ENCODE data around the gene PBX3. TPM values are rescaled to one million over a fixed set of nuclear protein-coding genes. Genes with fewer than 3 reads are reported as not detected.
A peak's percentile ranks its signal among the peaks of the same experiment; 100 is the strongest.

PBX3 gene
- 61.6 TPM for polyA plus RNA-seq (2013, experiment 1 of 2)
- polyA plus RNA-seq (2013, experiment 2 of 2), result 60.1 TPM

DNA sequence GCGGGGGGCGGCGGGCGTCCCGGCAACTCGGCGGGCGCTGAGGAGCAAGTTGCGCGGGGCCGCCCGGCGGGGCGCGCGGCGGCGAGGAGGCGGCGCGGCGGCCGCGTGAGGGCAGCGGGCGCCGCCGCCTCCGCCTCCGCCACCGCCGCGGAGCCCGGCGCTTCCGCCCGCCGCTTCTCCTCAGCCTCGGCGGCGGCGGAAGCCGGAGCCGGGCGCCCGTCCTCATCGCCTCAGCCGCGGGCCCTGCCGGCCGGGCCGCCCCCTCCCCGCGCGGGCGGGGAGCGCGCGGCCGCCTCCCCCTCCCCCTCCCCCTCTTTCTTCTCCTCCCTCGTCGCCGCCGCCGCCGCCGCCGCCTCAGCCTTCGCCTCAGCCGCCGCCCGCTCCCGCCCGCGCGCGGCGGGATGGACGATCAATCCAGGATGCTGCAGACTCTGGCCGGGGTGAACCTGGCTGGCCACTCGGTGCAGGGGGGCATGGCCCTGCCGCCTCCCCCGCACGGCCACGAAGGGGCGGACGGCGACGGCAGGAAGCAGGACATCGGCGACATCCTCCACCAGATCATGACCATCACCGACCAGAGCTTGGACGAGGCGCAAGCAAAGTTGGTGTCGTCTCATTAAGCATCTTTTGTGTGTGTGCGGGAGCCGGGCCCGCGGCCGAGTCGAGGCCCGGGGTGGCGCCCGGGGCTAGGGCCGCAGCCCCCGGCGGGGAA is at the start of gene PBX3:
Gene PBX3, plus strand, starts transcription at position 321 of the 712 bp plus-strand sequence.
- peak within 1 kb of the TSS; percentile 86 for H3K4me3 ChIP-seq (ENCODE audit: extremely low read depth, insufficient read depth, low read length, poor library complexity, severe bottlenecking)
- H3K9me3 ChIP-seq (ENCODE audit: control insufficient read depth, low read length), result no peaks in the 10 kb centered on the region
- 0% methylated on average over 47 to 53 of the region's 107 CpGs for WGBS, 2 experiments (ENCODE audit: insufficient coverage in 2 of 2)
- peaks cover 21% of the 10 kb centered on the region for H3K36me3 ChIP-seq (ENCODE audit: control insufficient read depth, insufficient read depth, low read length)
- H3K27ac ChIP-seq (ENCODE audit: low read depth, low read length, severe bottlenecking), result peak within 1 kb of the TSS; percentile 79
- peaks cover 5% of the 10 kb centered on the region for H3K4me1 ChIP-seq (ENCODE audit: control insufficient read depth, insufficient read depth, low read length, poor library complexity, severe bottlenecking)

DNA sequence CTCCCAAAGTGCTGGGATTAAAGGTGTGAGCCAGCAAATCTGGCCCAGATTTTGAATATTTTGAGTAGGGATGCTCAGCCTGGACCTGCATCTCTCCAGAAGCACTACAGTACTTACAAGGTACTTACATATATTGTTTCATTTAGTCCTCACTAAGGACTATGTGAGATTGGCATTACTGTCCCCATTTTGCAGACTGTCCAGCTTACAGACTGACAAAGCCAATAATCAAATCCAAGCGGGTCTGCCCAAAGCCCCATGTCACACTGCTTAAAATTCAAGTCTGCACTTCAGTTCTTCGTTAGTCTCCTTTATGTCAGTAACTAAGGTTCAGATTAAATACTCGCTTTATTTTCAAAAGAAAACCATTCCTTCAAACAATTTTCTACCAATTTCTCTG is 47.3 kb upstream of the PBX3 start:
- H3K4me1 ChIP-seq (ENCODE audit: control insufficient read depth, insufficient read depth, low read length, poor library complexity, severe bottlenecking), result peaks cover 24% of the 10 kb centered on the region
- no peak overlapping the region for H3K4me3 ChIP-seq (ENCODE audit: extremely low read depth, insufficient read depth, low read length, poor library complexity, severe bottlenecking)
- no peak overlapping the region for H3K27ac ChIP-seq (ENCODE audit: low read depth, low read length, severe bottlenecking)
- H3K9me3 ChIP-seq (ENCODE audit: control insufficient read depth, low read length), result no peaks in the 10 kb centered on the region
- WGBS, 2 experiments (ENCODE audit: insufficient coverage in 2 of 2), result 94 to 97% methylated on average over 2 to 3 of the region's 3 CpGs
- H3K36me3 ChIP-seq (ENCODE audit: control insufficient read depth, insufficient read depth, low read length), result peaks cover 7% of the 10 kb centered on the region

DNA sequence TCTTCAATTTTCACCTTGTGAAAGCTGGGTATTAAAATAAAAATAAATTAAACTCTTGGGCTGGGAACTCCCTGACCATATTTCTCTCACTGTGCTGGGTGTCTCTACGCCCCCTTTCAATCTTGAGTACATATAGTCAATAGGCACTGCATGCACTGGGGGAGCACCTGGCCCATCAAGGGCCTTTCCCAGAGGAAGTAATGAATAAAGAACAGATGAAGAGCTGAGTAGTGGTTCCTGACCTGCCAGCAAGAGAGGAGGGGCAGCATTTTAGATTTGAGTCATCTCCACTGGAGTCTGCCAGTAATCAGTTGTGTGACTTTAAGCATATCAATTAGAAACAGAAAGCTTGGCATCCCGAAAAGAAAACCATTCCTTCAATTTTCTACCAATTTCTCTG is 46.4 kb upstream of the PBX3 start:
- peaks cover 7% of the 10 kb centered on the region for H3K36me3 ChIP-seq (ENCODE audit: control insufficient read depth, insufficient read depth, low read length)
- H3K27ac ChIP-seq (ENCODE audit: low read depth, low read length, severe bottlenecking), result no peak overlapping the region
- WGBS, 2 experiments (ENCODE audit: insufficient coverage in 2 of 2), result no CpG with 5 or more reads among the region's 2 CpGs
- H3K4me1 ChIP-seq (ENCODE audit: control insufficient read depth, insufficient read depth, low read length, poor library complexity, severe bottlenecking), result peaks cover 19% of the 10 kb centered on the region
- no peak overlapping the region for H3K4me3 ChIP-seq (ENCODE audit: extremely low read depth, insufficient read depth, low read length, poor library complexity, severe bottlenecking)
- no peaks in the 10 kb centered on the region for H3K9me3 ChIP-seq (ENCODE audit: control insufficient read depth, low read length)

DNA sequence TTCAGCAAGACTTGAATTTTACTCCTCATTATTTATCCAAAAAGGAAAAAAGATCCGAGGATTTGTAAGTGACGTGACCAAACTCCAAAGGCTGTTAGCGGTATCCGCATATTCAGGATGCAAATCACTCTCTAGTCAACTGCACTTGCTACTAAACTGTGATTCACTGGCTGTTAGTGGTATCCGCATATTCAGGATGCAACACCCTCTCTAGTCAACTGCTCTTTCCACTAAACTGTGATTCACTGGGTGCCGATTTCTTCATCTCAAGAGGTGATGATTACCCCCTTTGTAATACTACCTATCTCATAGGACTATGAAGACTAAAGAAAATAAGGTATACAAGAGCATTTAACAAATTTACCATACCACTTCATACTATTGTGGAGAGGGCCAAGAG is 45.8 kb upstream of the PBX3 start:
- no peak overlapping the region for H3K4me3 ChIP-seq (ENCODE audit: extremely low read depth, insufficient read depth, low read length, poor library complexity, severe bottlenecking)
- 25 to 26% methylated on average over 5 of the region's 6 CpGs for WGBS, 2 experiments (ENCODE audit: insufficient coverage in 2 of 2)
- peak overlapping the region; percentile 18 for H3K27ac ChIP-seq (ENCODE audit: low read depth, low read length, severe bottlenecking)
- peaks cover 19% of the 10 kb centered on the region for H3K4me1 ChIP-seq (ENCODE audit: control insufficient read depth, insufficient read depth, low read length, poor library complexity, severe bottlenecking)
- H3K36me3 ChIP-seq (ENCODE audit: control insufficient read depth, insufficient read depth, low read length), result peaks cover 7% of the 10 kb centered on the region
- H3K9me3 ChIP-seq (ENCODE audit: control insufficient read depth, low read length), result no peaks in the 10 kb centered on the region

DNA sequence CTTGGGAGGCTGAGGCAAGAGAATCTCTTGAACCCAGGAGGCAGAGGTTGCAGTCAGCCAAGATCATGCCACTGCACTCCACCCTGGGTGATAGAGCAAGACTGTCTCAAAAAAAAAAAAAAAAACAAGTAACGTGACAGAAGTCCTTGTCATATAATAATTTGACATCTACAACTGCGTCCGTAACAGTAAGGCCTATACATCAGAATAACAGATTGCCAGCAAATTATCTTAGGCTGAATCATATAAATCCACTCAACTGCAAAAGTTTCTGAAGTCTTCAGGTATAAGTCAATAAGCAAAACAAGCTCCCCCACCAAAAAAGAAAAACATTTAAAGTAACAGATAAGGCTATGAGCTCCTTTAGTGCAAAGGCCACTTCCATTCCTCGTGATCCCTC is 43.5 kb upstream of the PBX3 start:
- WGBS, 2 experiments (ENCODE audit: insufficient coverage in 2 of 2), result 67 to 95% methylated on average over 1 to 3 of the region's 4 CpGs
- H3K4me1 ChIP-seq (ENCODE audit: control insufficient read depth, insufficient read depth, low read length, poor library complexity, severe bottlenecking), result peaks cover 19% of the 10 kb centered on the region
- no peaks in the 10 kb centered on the region for H3K9me3 ChIP-seq (ENCODE audit: control insufficient read depth, low read length)

DNA sequence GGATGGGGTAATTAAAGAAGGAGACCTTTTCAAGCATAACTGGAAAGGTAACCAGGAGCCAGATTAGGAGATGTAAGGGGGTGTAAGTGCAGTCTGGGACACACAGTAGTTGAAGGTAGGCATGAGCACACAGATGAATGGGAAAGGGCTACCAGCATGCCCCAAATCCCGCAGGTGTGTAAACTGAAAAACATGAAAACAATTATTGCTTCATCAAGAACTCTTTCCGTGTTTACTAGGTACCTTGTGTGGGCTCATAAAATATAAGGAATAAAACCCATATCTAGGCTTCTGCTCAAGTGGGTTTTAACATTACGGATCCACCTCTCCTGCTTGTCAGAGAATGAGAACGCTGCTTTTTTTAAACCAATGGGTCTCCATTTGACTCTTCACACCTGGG is 41.3 kb upstream of the PBX3 start:
- Histone ChIP-seq H3K4me1 (ENCODE audit: control insufficient read depth, insufficient read depth, low read length, poor library complexity, severe bottlenecking) (peaks cover 15% of the 10 kb centered on the region), H3K9me3 (ENCODE audit: control insufficient read depth, low read length) (no peaks in the 10 kb centered on the region), H3K27ac (ENCODE audit: low read depth, low read length, severe bottlenecking) (no peak overlapping the region), H3K4me3 (ENCODE audit: extremely low read depth, insufficient read depth, low read length, poor library complexity, severe bottlenecking) (peak overlapping the region; percentile 96), H3K36me3 (ENCODE audit: control insufficient read depth, insufficient read depth, low read length) (peaks cover 7% of the 10 kb centered on the region)
- WGBS, 2 experiments (ENCODE audit: insufficient coverage in 2 of 2), result 88 to 92% methylated on average over 2 to 3 of the region's 4 CpGs

More for the DNA sequence above, 43.5 kb upstream of the PBX3 start:
- H3K36me3 ChIP-seq (ENCODE audit: control insufficient read depth, insufficient read depth, low read length), result peaks cover 7% of the 10 kb centered on the region
- no peak overlapping the region for H3K27ac ChIP-seq (ENCODE audit: low read depth, low read length, severe bottlenecking)
- H3K4me3 ChIP-seq (ENCODE audit: extremely low read depth, insufficient read depth, low read length, poor library complexity, severe bottlenecking), result no peak overlapping the region

DNA sequence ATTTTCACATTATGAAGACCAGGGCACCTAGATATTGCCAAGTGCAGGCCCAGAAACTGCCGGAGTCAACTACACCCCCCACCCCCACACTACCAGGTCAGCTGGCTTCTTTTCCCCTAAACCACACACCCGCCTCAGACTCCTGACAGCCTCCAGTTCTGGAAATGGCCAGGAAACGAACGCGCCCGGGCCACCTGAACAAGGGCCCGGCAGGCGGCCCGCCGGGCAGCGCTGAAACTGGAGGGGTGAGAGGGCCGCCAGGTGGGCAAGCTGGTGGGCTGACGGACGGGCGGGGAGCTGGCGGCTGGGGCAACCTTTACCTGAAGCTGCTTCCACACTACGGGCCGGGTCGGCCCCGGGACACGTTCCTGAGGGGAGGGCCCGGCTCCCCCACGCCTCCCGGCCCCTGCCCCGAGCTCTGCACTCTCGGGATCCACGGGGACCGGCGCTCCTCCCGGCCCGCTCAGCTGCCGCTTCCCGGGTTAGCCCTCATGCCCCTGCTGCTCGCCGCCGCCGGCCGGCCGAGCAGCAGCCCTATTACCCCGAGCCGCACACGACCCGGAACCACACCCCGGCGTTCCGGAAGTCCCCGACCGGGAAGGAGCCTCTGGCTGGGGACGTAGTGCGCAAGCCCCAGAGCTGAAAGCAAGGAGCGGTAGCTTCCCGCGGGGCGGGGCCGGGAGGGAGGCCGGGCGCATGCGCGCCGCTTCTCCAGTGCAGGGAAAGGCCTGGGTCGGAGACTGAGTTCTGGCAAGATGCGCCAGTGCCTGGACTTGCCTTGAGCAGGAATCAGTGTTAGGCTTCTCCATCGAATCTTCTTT is 40.3 kb upstream of the PBX3 start, which contains the start of gene MAPKAP1:
Gene MAPKAP1, minus strand, starts transcription at position 558 of the 821 bp plus-strand sequence. CDS start 34,634 bp downstream, outside the sequence.
- peak within 1 kb of the TSS; percentile 62 for H3K27ac ChIP-seq (ENCODE audit: low read depth, low read length, severe bottlenecking)

DNA sequence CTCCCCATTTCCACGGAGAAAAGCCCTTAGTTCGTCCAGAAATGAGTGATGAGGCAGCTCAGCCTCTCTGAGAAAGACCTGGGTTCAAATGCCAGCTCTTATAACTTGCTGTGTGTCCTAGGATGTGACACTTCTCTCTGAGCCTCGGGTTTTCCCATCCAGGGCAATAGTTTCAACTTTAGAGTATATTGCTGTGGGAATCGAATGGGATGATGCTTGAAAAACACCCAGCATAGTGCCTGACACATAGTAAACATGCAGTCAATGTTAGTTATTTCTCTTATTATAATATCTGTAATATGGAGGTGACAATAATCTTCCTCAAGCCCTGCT is 39.7 kb upstream of the PBX3 start:
- Histone ChIP-seq H3K4me1 (ENCODE audit: control insufficient read depth, insufficient read depth, low read length, poor library complexity, severe bottlenecking) (peaks cover 5% of the 10 kb centered on the region), H3K36me3 (ENCODE audit: control insufficient read depth, insufficient read depth, low read length) (peaks cover 7% of the 10 kb centered on the region), H3K27ac (ENCODE audit: low read depth, low read length, severe bottlenecking) (no peak overlapping the region), H3K9me3 (ENCODE audit: control insufficient read depth, low read length) (no peaks in the 10 kb centered on the region), H3K4me3 (ENCODE audit: extremely low read depth, insufficient read depth, low read length, poor library complexity, severe bottlenecking) (peak overlapping the region; percentile 96)
- 0 to 25% methylated on average over 1 to 3 of the region's 4 CpGs for WGBS, 2 experiments (ENCODE audit: insufficient coverage in 2 of 2)

More for the DNA sequence above, 40.3 kb upstream of the PBX3 start, which contains the start of gene MAPKAP1:
- no peaks in the 10 kb centered on the region for H3K9me3 ChIP-seq (ENCODE audit: control insufficient read depth, low read length)
- 0 to 1% methylated on average over 42 to 44 of the region's 63 CpGs for WGBS, 2 experiments (ENCODE audit: insufficient coverage in 2 of 2)
- peak within 1 kb of the TSS; percentile 96 for H3K4me3 ChIP-seq (ENCODE audit: extremely low read depth, insufficient read depth, low read length, poor library complexity, severe bottlenecking)
- H3K36me3 ChIP-seq (ENCODE audit: control insufficient read depth, insufficient read depth, low read length), result peaks cover 7% of the 10 kb centered on the region
- H3K4me1 ChIP-seq (ENCODE audit: control insufficient read depth, insufficient read depth, low read length, poor library complexity, severe bottlenecking), result peaks cover 6% of the 10 kb centered on the region

DNA sequence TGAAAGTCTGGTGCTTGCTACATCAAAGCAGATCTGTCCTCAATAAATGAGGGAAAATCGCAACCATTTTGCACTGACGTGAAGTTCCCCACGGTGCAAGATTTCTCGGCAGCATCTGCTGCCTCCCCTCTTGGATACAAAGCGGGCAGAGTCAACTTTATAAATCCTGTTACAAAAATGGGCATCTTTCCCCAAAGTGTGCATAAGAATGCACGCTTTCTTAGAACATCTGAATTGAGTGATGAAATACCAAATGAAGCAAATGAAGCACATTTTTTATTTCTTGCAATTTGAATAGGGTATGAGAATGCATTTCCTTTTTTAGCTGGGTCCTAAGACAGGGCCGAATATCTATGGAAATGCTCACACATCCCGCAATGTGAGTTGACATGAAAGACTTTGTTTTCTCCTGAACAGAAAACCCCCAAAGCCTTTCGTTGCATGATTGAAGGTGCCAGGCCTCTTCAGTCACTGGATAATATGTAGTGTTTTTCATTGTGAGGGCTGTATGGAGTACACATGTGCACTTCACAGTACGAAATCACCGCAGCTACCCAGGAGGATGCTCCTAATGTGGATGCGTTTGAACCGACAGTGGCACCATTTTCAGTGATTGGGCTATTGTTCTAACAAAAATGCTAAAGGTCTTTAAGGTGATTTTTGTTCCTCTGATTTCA is 20.6 kb upstream of the PBX3 start:
- Histone ChIP-seq H3K36me3 (ENCODE audit: control insufficient read depth, insufficient read depth, low read length) (no peaks in the 10 kb centered on the region), H3K27ac (ENCODE audit: low read depth, low read length, severe bottlenecking) (no peak overlapping the region), H3K9me3 (ENCODE audit: control insufficient read depth, low read length) (no peaks in the 10 kb centered on the region), H3K4me3 (ENCODE audit: extremely low read depth, insufficient read depth, low read length, poor library complexity, severe bottlenecking) (no peak overlapping the region), H3K4me1 (ENCODE audit: control insufficient read depth, insufficient read depth, low read length, poor library complexity, severe bottlenecking) (no peaks in the 10 kb centered on the region)
- 84 to 89% methylated on average over 7 to 11 of the region's 13 CpGs for WGBS, 2 experiments (ENCODE audit: insufficient coverage in 2 of 2)

DNA sequence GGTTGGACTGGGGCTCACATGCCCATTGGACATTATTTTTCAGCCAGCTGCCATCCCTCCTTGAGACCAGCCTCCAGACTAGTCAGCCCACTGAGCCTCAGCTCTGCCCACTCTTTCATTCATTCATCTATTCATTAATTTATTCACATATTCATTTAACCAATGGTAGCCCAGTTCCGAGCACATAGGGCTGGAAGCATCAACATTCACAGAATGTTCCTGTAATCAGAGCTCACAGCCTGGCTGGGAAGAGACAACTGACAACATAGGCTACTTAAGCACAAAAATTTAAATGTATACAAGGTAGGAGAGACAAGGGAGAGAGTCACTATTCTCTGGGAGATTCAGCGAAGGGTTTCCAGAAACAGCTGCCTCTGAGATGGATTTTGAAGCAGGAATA is 17.0 kb upstream of the PBX3 start:
- WGBS, 2 experiments (ENCODE audit: insufficient coverage in 2 of 2), result 89 to 90% methylated on average over 1 of the region's 2 CpGs
- H3K9me3 ChIP-seq (ENCODE audit: control insufficient read depth, low read length), result no peaks in the 10 kb centered on the region
- H3K36me3 ChIP-seq (ENCODE audit: control insufficient read depth, insufficient read depth, low read length), result no peaks in the 10 kb centered on the region
- no peak overlapping the region for H3K27ac ChIP-seq (ENCODE audit: low read depth, low read length, severe bottlenecking)
- no peaks in the 10 kb centered on the region for H3K4me1 ChIP-seq (ENCODE audit: control insufficient read depth, insufficient read depth, low read length, poor library complexity, severe bottlenecking)
- no peak overlapping the region for H3K4me3 ChIP-seq (ENCODE audit: extremely low read depth, insufficient read depth, low read length, poor library complexity, severe bottlenecking)

All from mesodermal cell (in vitro differentiated cells).